ENCODE results near the gene MEIS1. TPM values are rescaled to one million over a fixed set of nuclear protein-coding genes. Genes with fewer than 3 reads are reported as not detected.
"Not testable (repeated sequence)": the region's sequence is repeated elsewhere in the genome, so short reads cannot be mapped to it uniquely, and the experiment has no call there.

The MEIS1 gene
- polyA plus RNA-seq (2012; ENCODE audit: missing spikeins), result not detected

DNA sequence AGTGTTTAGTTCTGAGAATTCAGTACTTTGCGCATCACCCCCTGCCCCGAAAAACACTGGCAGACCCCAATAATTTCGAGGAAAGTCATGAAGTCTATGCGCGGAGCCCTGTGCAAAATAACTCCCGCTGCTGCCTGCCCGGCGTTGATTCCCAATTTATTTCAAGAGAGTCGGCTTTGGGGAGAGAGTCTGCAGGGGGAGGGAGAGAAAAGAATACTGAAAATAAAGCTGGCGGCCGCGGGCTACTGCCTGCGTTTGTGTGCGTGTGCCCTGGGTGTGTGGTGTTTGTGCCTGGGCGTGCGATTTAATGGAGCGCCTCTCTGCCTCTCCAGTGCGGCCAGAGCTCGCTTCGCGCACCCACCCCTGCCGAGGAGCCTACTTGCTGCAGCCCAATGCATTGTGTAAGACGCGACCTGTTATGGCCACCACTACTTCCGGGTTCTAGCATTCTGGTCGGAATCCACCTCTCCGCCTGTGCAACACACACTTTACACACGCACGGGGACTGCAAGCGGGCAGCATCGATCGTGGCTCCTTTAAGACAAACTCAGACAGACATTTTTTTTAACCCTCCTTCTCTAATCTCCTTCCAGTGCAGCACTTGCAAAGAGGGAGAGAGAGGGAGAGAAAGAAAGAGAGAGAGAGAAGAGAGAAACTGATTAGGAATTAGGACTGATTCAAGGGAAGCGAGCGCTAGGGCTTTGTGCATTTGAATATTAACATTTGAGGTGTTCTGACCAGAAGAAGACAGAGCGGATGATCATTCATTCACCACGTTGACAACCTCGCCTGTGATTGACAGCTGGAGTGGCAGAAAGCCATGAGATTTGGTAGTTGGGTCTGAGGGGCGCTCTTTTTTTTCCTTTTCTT, at the start of gene MEIS1:
Gene MEIS1 (plus strand): TSS at position 447 of the 870 bp plus-strand sequence. CDS start 732 bp downstream, outside the sequence.
- FAIRE-seq (no peak), DNase-seq (ENCODE audit: insufficient read length) (no peak)
- TF ChIP-seq POLR2A (IDR thresholded peaks at IDR 0.05; ENCODE audit: low read depth, low read length) (no peak), TAF1 (IDR thresholded peaks at IDR 0.05; ENCODE audit: borderline replicate concordance, low read depth, low read length) (no peak), POLR2AphosphoS5 (IDR thresholded peaks at IDR 0.05; ENCODE audit: low read depth, low read length) (no peak)

GRCh38 chr2:66387016-66387753, 47.7 kb upstream of the MEIS1 start:
- TF ChIP-seq POLR2A (IDR thresholded peaks at IDR 0.05; ENCODE audit: low read depth, low read length), result no peak
- no peak for FAIRE-seq
- DNase-seq (ENCODE audit: insufficient read length), result no peak

DNA sequence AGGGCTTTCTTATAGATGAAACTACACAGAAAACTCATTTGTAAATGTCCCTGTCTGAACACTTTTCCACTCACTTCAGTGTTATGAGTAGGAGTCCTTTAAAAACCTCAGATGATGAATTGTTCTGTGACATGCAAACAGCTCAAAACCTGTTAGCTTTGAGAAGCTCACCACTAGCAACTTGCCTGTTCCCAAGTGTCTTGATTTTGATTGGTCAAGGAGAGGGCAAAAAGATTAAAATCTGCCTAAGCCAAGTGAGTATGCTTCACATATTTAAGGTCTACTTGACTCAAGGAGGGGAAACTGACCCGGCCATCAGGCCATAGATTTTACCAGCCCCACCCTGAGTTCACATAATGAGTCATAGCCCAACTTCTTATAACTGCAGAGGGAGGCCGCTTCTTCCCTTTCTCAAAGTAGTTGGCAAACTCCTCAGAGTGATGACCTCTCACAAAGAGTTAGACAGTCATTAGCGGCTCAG, 45.2 kb upstream of the MEIS1 start:
- DNase-seq (ENCODE audit: insufficient read length) (no peak), FAIRE-seq (no peak)

DNA sequence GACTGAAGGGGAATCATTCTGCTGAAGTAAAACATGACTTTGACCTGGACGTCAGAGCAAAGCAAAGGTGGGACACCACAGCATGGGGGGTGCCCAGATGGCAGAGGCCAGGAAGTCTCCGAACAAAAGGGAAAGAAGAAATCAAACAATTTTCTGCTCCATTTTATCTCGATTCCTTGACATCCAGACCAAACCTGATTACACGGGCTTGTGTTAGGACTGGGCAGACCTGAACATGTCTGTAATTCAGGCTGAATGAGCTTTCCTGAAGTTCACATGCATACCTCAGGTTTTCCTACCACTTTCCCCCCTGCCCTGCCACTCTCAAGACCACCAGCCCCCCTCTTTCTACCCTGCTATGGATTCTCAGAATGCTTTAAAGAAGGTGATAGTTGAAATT, 44.8 kb upstream of the MEIS1 start:
- no peak for TF ChIP-seq POLR2A (IDR thresholded peaks at IDR 0.05; ENCODE audit: low read depth, low read length)
- TF ChIP-seq TAF1 (IDR thresholded peaks at IDR 0.05; ENCODE audit: borderline replicate concordance, low read depth, low read length), result no peak
- TF ChIP-seq POLR2AphosphoS5 (IDR thresholded peaks at IDR 0.05; ENCODE audit: low read depth, low read length), result no peak
- no peak for FAIRE-seq

More for the DNA sequence above, 45.2 kb upstream of the MEIS1 start:
- no peak for TF ChIP-seq POLR2A (IDR thresholded peaks at IDR 0.05; ENCODE audit: low read depth, low read length)
- no peak for TF ChIP-seq POLR2AphosphoS5 (IDR thresholded peaks at IDR 0.05; ENCODE audit: low read depth, low read length)
- no peak for TF ChIP-seq TAF1 (IDR thresholded peaks at IDR 0.05; ENCODE audit: borderline replicate concordance, low read depth, low read length)

GRCh38 chr2:66390811-66391210, 44.1 kb upstream of the MEIS1 start:
- DNase-seq (ENCODE audit: insufficient read length) (no peak), FAIRE-seq (no peak)
- TF ChIP-seq POLR2A (IDR thresholded peaks at IDR 0.05; ENCODE audit: low read depth, low read length) (no peak), POLR2AphosphoS5 (IDR thresholded peaks at IDR 0.05; ENCODE audit: low read depth, low read length) (no peak), TAF1 (IDR thresholded peaks at IDR 0.05; ENCODE audit: borderline replicate concordance, low read depth, low read length) (no peak)

More for the DNA sequence above, 44.8 kb upstream of the MEIS1 start:
- no peak for DNase-seq (ENCODE audit: insufficient read length)

DNA sequence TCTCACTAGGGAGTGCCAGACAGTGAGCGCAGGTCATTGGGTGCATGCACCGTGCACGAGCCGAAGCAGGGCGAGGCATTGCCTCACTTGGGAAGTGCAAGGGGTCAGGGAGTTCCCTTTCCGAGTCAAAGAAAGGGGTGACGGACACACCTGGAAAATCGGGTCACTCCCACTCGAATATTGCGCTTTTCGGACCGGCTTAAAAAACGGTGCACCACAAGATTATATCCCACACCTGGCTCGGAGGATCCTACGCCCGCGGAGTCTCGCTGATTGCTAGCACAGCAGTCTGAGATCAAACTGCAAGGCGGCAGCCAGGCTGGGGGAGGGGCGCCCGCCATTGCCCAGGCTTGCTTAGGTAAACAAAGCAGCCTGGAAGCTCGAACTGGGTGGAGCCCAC, 43.7 kb upstream of the MEIS1 start:
- not testable (repeated sequence) for FAIRE-seq

DNA sequence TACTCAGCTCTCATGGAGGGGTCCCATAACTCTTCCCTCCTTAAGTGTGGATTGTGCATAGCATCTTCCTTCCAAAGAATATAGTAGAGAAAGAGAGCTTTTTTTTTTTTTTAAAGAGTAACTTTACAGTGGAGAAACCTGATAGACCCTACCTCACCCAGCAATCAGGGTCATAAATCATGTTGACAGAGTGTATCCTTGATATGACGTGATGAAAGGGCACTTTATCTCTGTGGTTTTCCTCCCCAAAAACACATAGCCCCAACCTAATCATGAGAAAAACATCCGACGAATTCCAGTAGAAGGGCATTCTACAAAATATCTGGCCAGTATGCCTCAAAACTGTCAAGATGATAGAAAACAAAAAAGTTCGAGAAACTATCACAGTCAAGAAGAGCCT, 29.5 kb upstream of the MEIS1 start:
- FAIRE-seq (no peak), DNase-seq (ENCODE audit: insufficient read length) (no peak)
- no peak for TF ChIP-seq TAF1 (IDR thresholded peaks at IDR 0.05; ENCODE audit: borderline replicate concordance, low read depth, low read length)
- no peak for TF ChIP-seq POLR2A (IDR thresholded peaks at IDR 0.05; ENCODE audit: low read depth, low read length)
- no peak for TF ChIP-seq POLR2AphosphoS5 (IDR thresholded peaks at IDR 0.05; ENCODE audit: low read depth, low read length)

More for the DNA sequence above, 43.7 kb upstream of the MEIS1 start:
- DNase-seq (ENCODE audit: insufficient read length), result not testable (repeated sequence)

DNA sequence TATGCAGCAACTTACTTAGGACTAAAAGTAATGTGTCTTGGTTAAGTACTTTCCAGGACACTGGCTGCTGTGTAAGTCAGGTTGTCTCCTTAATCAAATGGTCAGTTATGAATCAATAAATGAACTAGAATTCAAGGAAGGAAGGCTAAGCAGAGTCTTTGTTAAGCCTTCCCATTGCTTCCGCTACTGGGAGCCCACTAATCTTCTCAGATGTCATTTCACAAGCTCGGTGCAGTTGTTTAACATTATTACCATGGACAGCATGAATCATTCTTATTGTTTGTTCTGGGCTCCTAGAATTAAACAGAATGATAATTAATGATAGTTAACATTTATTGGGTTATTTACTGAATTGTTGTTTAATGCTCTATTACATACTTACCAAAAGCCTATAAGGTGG, 26.0 kb upstream of the MEIS1 start:
- no peak for FAIRE-seq
- TF ChIP-seq TAF1 (IDR thresholded peaks at IDR 0.05; ENCODE audit: borderline replicate concordance, low read depth, low read length) (no peak), POLR2AphosphoS5 (IDR thresholded peaks at IDR 0.05; ENCODE audit: low read depth, low read length) (no peak), POLR2A (IDR thresholded peaks at IDR 0.05; ENCODE audit: low read depth, low read length) (no peak)
- no peak for DNase-seq (ENCODE audit: insufficient read length)

- TF ChIP-seq POLR2A (IDR thresholded peaks at IDR 0.05; ENCODE audit: low read depth, low read length) (no peak), TAF1 (IDR thresholded peaks at IDR 0.05; ENCODE audit: borderline replicate concordance, low read depth, low read length) (no peak), POLR2AphosphoS5 (IDR thresholded peaks at IDR 0.05; ENCODE audit: low read depth, low read length) (no peak)
- DNase-seq (ENCODE audit: insufficient read length) (no peak), FAIRE-seq (no peak)
Observed at GRCh38 chr2:66412874-66413273, 22.1 kb upstream of the MEIS1 start.

GRCh38 chr2:66414896-66415295, 20.0 kb upstream of the MEIS1 start:
- no peak for DNase-seq (ENCODE audit: insufficient read length)
- TF ChIP-seq TAF1 (IDR thresholded peaks at IDR 0.05; ENCODE audit: borderline replicate concordance, low read depth, low read length) (no peak), POLR2AphosphoS5 (IDR thresholded peaks at IDR 0.05; ENCODE audit: low read depth, low read length) (no peak), POLR2A (IDR thresholded peaks at IDR 0.05; ENCODE audit: low read depth, low read length) (no peak)
- FAIRE-seq, result no peak

- TF ChIP-seq POLR2AphosphoS5 (IDR thresholded peaks at IDR 0.05; ENCODE audit: low read depth, low read length), result no peak
- no peak for TF ChIP-seq TAF1 (IDR thresholded peaks at IDR 0.05; ENCODE audit: borderline replicate concordance, low read depth, low read length)
- TF ChIP-seq POLR2A (IDR thresholded peaks at IDR 0.05; ENCODE audit: low read depth, low read length), result no peak
- DNase-seq (ENCODE audit: insufficient read length) (no peak), FAIRE-seq (no peak)
Observed at GRCh38 chr2:66418381-66418780, 16.5 kb upstream of the MEIS1 start.

DNA sequence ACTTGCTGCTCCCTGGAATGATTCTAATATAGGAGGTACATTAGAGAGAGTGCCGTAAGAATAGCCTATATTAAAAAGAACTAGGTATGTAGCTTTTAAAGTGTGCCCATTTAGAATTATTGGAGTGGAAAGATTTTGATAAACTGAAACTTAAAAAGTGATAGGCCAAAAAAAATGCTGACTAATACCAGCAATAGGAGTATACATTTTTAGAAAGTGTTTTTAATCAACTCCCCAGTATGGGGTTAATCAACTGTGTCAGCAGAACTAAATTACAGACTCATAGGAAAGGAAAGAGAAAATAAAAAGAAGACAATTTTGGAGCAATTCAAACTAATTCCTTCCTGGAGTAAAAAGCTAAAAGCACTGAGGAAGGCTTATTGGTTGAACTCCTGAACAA, 13.3 kb upstream of the MEIS1 start:
- no peak for DNase-seq (ENCODE audit: insufficient read length)
- no peak for TF ChIP-seq POLR2AphosphoS5 (IDR thresholded peaks at IDR 0.05; ENCODE audit: low read depth, low read length)
- no peak for TF ChIP-seq POLR2A (IDR thresholded peaks at IDR 0.05; ENCODE audit: low read depth, low read length)
- no peak for TF ChIP-seq TAF1 (IDR thresholded peaks at IDR 0.05; ENCODE audit: borderline replicate concordance, low read depth, low read length)
- no peak for FAIRE-seq

All from GM12892 (cell line).